Measurements from ENCODE around the gene PHYH. TPM values are rescaled to one million over a fixed set of nuclear protein-coding genes. Genes with fewer than 3 reads are reported as not detected.

The PHYH gene
- total RNA-seq, 1 experiment from 2014 or later, result 22.5 TPM

GRCh38 chr10:13294784-13295183, 5.1 kb downstream of the PHYH start (continued):
- TF ChIP-seq TEAD4 (CRISPR knock-in tag; IDR thresholded peaks at IDR 0.05), result no peak
- TF ChIP-seq RORB (CRISPR knock-in tag; IDR thresholded peaks at IDR 0.05), result no peak
- TF ChIP-seq NFE2L1 (CRISPR knock-in tag; IDR thresholded peaks at IDR 0.05), result no peak
- TF ChIP-seq ETV6 (CRISPR knock-in tag; IDR thresholded peaks at IDR 0.05), result no peak

- H3K4me1 Mint-ChIP-seq, result peaks cover 12% of the 10 kb centered on the region
- peak overlapping the region; percentile 50; the same call in 1 of the 2 replicates for H3K27ac Mint-ChIP-seq
- H3K9me3 Mint-ChIP-seq, result no peaks in the 10 kb centered on the region
- ATAC-seq (no peak), DNase-seq (ENCODE audit: low spot score) (no peak)
- CTCF ChIA-PET, result interaction anchor here (1.1 to 1.4 kb wide), 2 partner anchors 10 to 20 kb away, joined by 3 to 5 read pairs; no protein-coding TSS in a partner anchor
- H3K36me3 Mint-ChIP-seq, result peaks cover 24% of the 10 kb centered on the region
- H3K27me3 Mint-ChIP-seq (ENCODE audit: low read depth), result no peaks in the 10 kb centered on the region
- no peak overlapping the region for H3K4me3 Mint-ChIP-seq
- POLR2A ChIA-PET, result interaction anchor here (1.0 kb wide), 1 partner anchor 10 kb away, joined by 4 read pairs; no protein-coding TSS in a partner anchor
- TF ChIP-seq GABPB1 (CRISPR knock-in tag; IDR thresholded peaks at IDR 0.05), result peak; percentile 41; the same call in 1 of the 2 replicates
- TF ChIP-seq SMAD4 (CRISPR knock-in tag; IDR thresholded peaks at IDR 0.05), result no peak
Observed at GRCh38 chr10:13291821-13292773, 7.8 kb downstream of the PHYH start.

- TF ChIP-seq NR3C1 (CRISPR knock-in tag; conservative IDR thresholded peaks at IDR 0.05; ENCODE audit: low read depth), result no peak
- TF ChIP-seq PRDM15 (CRISPR knock-in tag; IDR thresholded peaks at IDR 0.05), result no peak
- TF ChIP-seq CTCF (IDR thresholded peaks at IDR 0.05), result no peak
- TF ChIP-seq CREM (CRISPR knock-in tag; IDR thresholded peaks at IDR 0.05), result no peak
- no peak for TF ChIP-seq SOX15 (CRISPR knock-in tag; IDR thresholded peaks at IDR 0.05)
- no peak for TF ChIP-seq MAX (CRISPR knock-in tag; IDR thresholded peaks at IDR 0.05)
- no peak for TF ChIP-seq ATF1 (CRISPR knock-in tag; IDR thresholded peaks at IDR 0.05)
- no peak for TF ChIP-seq ZSCAN18 (CRISPR knock-in tag; IDR thresholded peaks at IDR 0.05)
- TF ChIP-seq ETV6 (CRISPR knock-in tag; IDR thresholded peaks at IDR 0.05), result no peak
- TF ChIP-seq JAZF1 (CRISPR knock-in tag; IDR thresholded peaks at IDR 0.05), result no peak
- no peak for TF ChIP-seq SMAD3 (CRISPR knock-in tag; IDR thresholded peaks at IDR 0.05; ENCODE audit: borderline replicate concordance)
- TF ChIP-seq OVOL2 (CRISPR knock-in tag; IDR thresholded peaks at IDR 0.05; ENCODE audit: borderline replicate concordance), result no peak
- TF ChIP-seq ZNF138 (CRISPR knock-in tag; conservative IDR thresholded peaks at IDR 0.05), result no peak
- TF ChIP-seq NFYB (CRISPR knock-in tag; conservative IDR thresholded peaks at IDR 0.05; ENCODE audit: low read depth), result no peak
- TF ChIP-seq NFATC4 (CRISPR knock-in tag; IDR thresholded peaks at IDR 0.05), result no peak
- TF ChIP-seq GRHL2 (CRISPR knock-in tag; IDR thresholded peaks at IDR 0.05; ENCODE audit: insufficient replicate concordance, severe bottlenecking), result no peak
- TF ChIP-seq NR1H2 (CRISPR knock-in tag; IDR thresholded peaks at IDR 0.05), result no peak
- no peak for TF ChIP-seq SP1 (CRISPR knock-in tag; conservative IDR thresholded peaks at IDR 0.05)
- no peak for TF ChIP-seq ESRRA (CRISPR knock-in tag; IDR thresholded peaks at IDR 0.05; ENCODE audit: borderline replicate concordance)
- TF ChIP-seq GTF2I (CRISPR knock-in tag; conservative IDR thresholded peaks at IDR 0.05), result no peak
- ATAC-seq, result no peak
- Mint-ChIP-seq H3K9me3 (no peaks in the 10 kb centered on the region), H3K4me3 (no peak overlapping the region), H3K27me3 (ENCODE audit: low read depth) (no peaks in the 10 kb centered on the region), H3K27ac (no peak overlapping the region), H3K36me3 (peaks cover 27% of the 10 kb centered on the region), H3K4me1 (peaks cover 12% of the 10 kb centered on the region)
- POLR2A ChIA-PET, result no interaction called here
- no peak for DNase-seq (ENCODE audit: low spot score)
- CTCF ChIA-PET, result no interaction called here
Observed at GRCh38 chr10:13291061-13291460, 8.8 kb downstream of the PHYH start.

All from WTC11 (cell line).